Measurements from ENCODE around the gene F13B.

The F13B gene

GRCh38 chr1:197066719-197067456 lies at the start of gene F13B:
F13B (minus strand) TSS chr1:197067260; CDS start chr1:197067223, 37 bp downstream.
- TF ChIP-seq GATA2 (IDR thresholded peaks at IDR 0.05; ENCODE audit: low read depth, low read length) (no peak), GATA3 (IDR thresholded peaks at IDR 0.05; ENCODE audit: low read depth, low read length) (no peak)

- TF ChIP-seq GATA3 (IDR thresholded peaks at IDR 0.05; ENCODE audit: low read depth, low read length) (no peak), GATA2 (IDR thresholded peaks at IDR 0.05; ENCODE audit: low read depth, low read length) (no peak)
Observed at GRCh38 chr1:197116156-197116555, 49.1 kb upstream of the F13B start.

GRCh38 chr1:197106869-197107268 lies 39.8 kb upstream of the F13B start:
- TF ChIP-seq GATA3 (IDR thresholded peaks at IDR 0.05; ENCODE audit: low read depth, low read length) (no peak), GATA2 (IDR thresholded peaks at IDR 0.05; ENCODE audit: low read depth, low read length) (no peak)

GRCh38 chr1:197103300-197103699 lies 36.2 kb upstream of the F13B start:
- TF ChIP-seq GATA2 (IDR thresholded peaks at IDR 0.05; ENCODE audit: low read depth, low read length) (no peak), GATA3 (IDR thresholded peaks at IDR 0.05; ENCODE audit: low read depth, low read length) (no peak)

GRCh38 chr1:197101978-197102377 lies 34.9 kb upstream of the F13B start:
- TF ChIP-seq GATA3 (IDR thresholded peaks at IDR 0.05; ENCODE audit: low read depth, low read length) = no peak
- no peak for TF ChIP-seq GATA2 (IDR thresholded peaks at IDR 0.05; ENCODE audit: low read depth, low read length)

- TF ChIP-seq GATA2 (IDR thresholded peaks at IDR 0.05; ENCODE audit: low read depth, low read length) (no peak), GATA3 (IDR thresholded peaks at IDR 0.05; ENCODE audit: low read depth, low read length) (no peak)
Observed at GRCh38 chr1:197100677-197101076, 33.6 kb upstream of the F13B start.

GRCh38 chr1:197099444-197099843 lies 32.4 kb upstream of the F13B start:
- TF ChIP-seq GATA2 (IDR thresholded peaks at IDR 0.05; ENCODE audit: low read depth, low read length) (no peak), GATA3 (IDR thresholded peaks at IDR 0.05; ENCODE audit: low read depth, low read length) (no peak)

GRCh38 chr1:197096137-197096536 lies 29.1 kb upstream of the F13B start:
- TF ChIP-seq GATA2 (IDR thresholded peaks at IDR 0.05; ENCODE audit: low read depth, low read length) = no peak
- TF ChIP-seq GATA3 (IDR thresholded peaks at IDR 0.05; ENCODE audit: low read depth, low read length) = no peak

GRCh38 chr1:197093226-197093885 lies 26.3 kb upstream of the F13B start:
- TF ChIP-seq GATA2 (IDR thresholded peaks at IDR 0.05; ENCODE audit: low read depth, low read length) = no peak
- no peak for TF ChIP-seq GATA3 (IDR thresholded peaks at IDR 0.05; ENCODE audit: low read depth, low read length)

- no peak for TF ChIP-seq GATA2 (IDR thresholded peaks at IDR 0.05; ENCODE audit: low read depth, low read length)
- no peak for TF ChIP-seq GATA3 (IDR thresholded peaks at IDR 0.05; ENCODE audit: low read depth, low read length)
Observed at GRCh38 chr1:197092491-197093023, 25.5 kb upstream of the F13B start.

- TF ChIP-seq GATA3 (IDR thresholded peaks at IDR 0.05; ENCODE audit: low read depth, low read length) (no peak), GATA2 (IDR thresholded peaks at IDR 0.05; ENCODE audit: low read depth, low read length) (no peak)
Observed at GRCh38 chr1:197083474-197083873, 16.4 kb upstream of the F13B start.

GRCh38 chr1:197081117-197081753 lies 14.2 kb upstream of the F13B start:
- TF ChIP-seq GATA3 (IDR thresholded peaks at IDR 0.05; ENCODE audit: low read depth, low read length) (no peak), GATA2 (IDR thresholded peaks at IDR 0.05; ENCODE audit: low read depth, low read length) (no peak)

- TF ChIP-seq GATA3 (IDR thresholded peaks at IDR 0.05; ENCODE audit: low read depth, low read length) = no peak
- no peak for TF ChIP-seq GATA2 (IDR thresholded peaks at IDR 0.05; ENCODE audit: low read depth, low read length)
Observed at GRCh38 chr1:197080323-197080722, 13.3 kb upstream of the F13B start.

GRCh38 chr1:197076585-197076984 lies 9.5 kb upstream of the F13B start:
- TF ChIP-seq GATA3 (IDR thresholded peaks at IDR 0.05; ENCODE audit: low read depth, low read length) (no peak), GATA2 (IDR thresholded peaks at IDR 0.05; ENCODE audit: low read depth, low read length) (no peak)
